C4-2B (cell line): ENCODE measurements around the gene SYT2.
"Not testable (repeated sequence)": the region's sequence is repeated elsewhere in the genome, so short reads cannot be mapped to it uniquely, and the experiment has no call there.

Experiments
- H3K27ac ChIP-seq: fragments of 450-650 bp; 2 replicates; pipeline ENCODE4 v1.5.1; 2017
- ZFX ChIP-seq: fragments of 450-650 bp; IDR thresholded peaks from 2 replicates; pipeline ENCODE4 v1.6.1; 2017
- TF ChIP-seq, protein P1 (sequence below): fragments of 450-650 bp; conservative IDR thresholded peaks from 2 replicates; pipeline ENCODE4 v1.5.1; 2017; ENCODE audit warnings: mild to moderate bottlenecking

Gene SYT2

DNA sequence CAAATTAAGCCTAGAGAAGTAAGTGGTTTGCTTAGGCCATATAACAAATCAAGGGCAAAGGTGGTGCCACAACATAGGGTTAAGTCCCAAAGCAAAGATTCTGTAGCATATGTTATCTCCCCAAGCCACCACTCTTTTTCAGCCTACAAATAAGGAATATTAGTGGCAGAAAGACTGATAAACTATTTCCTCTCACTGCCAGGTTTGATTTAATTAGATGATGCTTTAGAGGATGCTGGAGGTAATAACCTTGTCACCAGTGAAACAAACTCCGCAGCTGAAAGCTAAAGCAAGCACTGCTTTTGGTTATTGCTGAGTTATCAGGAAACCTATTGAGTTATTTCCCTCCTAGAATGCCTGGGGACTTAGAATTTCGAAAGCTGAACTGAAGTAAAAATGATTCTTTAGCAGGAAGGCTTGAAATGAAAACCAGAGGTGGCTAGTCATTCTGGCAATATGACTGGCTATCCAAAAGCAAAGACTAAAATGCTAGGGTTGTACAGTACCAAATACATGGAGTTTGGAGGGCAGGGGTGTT lies 145.2 kb downstream of the SYT2 start:
- TF ChIP-seq ZFX = no peak
- TF ChIP-seq, protein P1, sequence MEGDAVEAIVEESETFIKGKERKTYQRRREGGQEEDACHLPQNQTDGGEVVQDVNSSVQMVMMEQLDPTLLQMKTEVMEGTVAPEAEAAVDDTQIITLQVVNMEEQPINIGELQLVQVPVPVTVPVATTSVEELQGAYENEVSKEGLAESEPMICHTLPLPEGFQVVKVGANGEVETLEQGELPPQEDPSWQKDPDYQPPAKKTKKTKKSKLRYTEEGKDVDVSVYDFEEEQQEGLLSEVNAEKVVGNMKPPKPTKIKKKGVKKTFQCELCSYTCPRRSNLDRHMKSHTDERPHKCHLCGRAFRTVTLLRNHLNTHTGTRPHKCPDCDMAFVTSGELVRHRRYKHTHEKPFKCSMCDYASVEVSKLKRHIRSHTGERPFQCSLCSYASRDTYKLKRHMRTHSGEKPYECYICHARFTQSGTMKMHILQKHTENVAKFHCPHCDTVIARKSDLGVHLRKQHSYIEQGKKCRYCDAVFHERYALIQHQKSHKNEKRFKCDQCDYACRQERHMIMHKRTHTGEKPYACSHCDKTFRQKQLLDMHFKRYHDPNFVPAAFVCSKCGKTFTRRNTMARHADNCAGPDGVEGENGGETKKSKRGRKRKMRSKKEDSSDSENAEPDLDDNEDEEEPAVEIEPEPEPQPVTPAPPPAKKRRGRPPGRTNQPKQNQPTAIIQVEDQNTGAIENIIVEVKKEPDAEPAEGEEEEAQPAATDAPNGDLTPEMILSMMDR = no peak
- no peak overlapping the region; the same call in 1 of the 2 replicates for H3K27ac ChIP-seq

DNA sequence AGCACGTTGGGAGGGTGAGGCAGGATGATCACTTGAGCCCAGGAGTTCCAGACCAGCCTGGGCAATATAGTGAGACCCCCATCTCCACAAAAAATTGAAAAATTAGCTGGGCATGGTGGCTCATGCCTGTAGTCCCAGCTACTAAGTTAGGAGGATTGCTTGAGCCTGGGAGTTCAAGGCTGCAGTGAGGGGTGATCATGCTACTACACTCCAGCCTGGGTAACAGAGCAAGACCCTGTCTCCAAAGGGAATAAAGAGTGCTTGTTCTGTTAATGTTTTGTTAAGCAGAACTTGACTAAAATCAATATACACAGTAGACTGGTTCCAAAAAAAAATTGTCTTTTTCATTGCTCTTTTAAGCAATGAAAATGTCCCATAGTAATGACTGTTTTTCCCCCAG lies 146.4 kb downstream of the SYT2 start:
- no peak overlapping the region for H3K27ac ChIP-seq
- TF ChIP-seq, protein P1 = no peak
- no peak for TF ChIP-seq ZFX

DNA sequence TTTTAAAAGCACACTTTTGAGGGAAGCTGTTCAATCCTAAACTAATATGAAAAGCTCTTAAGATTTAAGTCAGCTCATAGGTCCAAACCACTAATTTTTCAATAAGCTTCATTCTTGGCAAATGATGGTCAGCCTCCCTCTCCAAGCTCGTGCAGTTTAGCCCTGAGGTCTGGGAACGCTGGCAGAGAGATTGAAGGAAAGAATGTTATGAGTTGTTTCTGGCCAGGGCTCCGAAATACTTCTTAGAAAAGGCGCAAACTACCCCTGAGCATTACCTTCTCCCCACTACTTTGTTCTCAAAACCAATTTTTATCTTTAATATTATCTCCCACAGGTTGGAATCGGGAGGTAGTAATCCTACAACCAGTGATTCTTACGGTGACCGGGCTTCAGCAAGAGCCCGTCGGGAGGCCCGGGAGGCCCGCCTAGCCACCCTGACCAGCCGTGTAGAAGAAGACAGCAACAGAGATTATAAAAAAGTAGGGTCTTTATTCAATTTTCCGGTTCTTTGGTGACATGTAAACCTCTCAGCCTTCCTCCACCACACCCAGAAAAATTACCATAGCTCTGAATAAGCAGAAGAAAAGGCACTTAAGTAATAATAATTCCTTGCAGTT lies 147.7 kb downstream of the SYT2 start:
- no peak overlapping the region for H3K27ac ChIP-seq
- no peak for TF ChIP-seq ZFX
- TF ChIP-seq, protein P1 = no peak; the same call in 1 of the 2 replicates

DNA sequence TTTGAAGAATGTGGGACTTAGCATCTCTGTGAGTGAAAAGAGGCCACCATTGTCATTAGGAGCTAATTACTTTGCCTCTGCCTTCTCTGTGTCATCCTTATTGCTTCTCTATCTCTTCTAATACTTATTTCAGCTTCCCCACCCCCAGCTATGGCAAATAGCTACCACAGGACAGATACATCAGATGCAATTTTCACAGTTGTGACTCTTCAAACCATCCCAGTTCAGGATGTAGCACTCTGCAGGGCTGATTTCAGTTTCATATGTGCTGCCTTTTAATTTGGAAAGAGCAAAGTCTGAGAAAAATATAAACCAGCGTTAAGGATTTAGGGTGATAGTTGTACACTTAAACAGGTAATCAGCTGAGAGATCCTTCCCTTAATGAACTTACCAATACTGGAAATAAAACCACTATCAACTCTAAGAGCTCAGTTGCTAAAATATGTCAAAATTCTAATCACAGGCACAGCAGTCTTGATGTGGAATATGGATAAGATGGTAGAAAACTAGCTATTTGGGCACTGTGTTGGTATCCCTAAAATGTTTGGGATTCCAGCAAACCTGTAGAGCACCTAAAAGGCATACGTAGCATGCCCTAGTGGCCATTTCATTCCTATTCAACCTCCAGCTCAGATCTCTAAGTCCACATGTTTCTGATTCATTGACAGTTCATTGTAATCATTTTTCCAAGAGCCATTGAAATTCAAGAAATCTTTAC lies 148.4 kb downstream of the SYT2 start:
- no peak for TF ChIP-seq ZFX
- TF ChIP-seq, protein P1 = peak; percentile 17
- no peak overlapping the region for H3K27ac ChIP-seq

DNA sequence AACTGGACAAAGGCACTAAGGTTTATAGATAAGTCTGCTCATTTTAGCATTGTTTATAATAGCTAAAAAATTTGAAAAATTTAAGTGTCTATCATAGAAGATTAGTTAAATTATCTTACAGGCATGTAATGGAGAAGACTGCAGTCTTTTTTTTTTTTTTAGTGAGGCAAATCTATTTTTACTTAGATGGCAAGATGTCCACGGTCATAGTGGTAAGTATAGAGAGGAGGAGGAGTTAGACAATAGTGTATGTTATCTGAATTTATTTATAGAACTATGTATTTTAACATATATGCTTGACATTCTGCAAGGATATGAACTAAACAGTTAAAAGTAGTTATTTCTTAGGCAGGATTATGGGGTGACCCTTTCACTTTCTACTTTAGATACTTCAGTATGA lies 149.0 kb downstream of the SYT2 start:
- TF ChIP-seq, protein P1 = no peak
- no peak for TF ChIP-seq ZFX
- H3K27ac ChIP-seq = no peak overlapping the region

DNA sequence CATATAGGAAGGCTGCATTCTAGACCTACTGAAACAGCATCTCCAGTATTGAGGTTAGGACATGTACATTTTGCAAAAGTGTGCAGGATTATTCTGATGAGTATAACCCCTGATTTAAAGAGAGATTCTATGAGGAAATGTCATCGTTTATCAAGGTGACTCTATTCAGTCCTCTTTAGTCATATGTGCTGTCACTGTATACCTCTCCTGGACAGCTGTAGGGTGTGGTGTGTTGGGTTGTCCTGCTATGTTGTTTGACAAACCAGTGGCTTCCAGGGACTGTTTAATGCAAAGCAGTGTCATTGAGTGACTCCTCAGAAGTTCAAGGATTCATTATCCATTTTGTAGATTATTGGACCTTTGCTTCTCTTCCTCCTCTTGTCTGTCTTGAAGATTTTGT lies 152.6 kb downstream of the SYT2 start:
- not testable (repeated sequence) for H3K27ac ChIP-seq

DNA sequence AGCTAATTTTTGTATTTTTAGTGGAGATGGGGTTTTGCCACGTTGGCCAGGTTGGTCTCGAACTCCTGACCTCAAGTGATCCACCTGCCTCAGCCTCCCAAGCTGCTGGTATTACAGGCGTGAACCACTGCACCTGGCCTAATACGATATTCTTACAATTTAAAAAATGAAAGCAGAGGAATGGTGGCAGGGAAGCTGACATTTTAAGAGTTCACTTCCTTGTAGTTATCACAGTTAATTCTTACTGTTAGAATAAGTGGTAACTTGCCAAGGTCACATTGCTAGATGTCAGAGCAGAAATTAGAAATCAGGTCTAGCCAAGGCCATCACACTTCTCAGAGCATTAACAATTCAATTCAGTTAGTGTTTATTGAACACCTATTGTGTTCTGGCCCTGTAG lies 154.2 kb downstream of the SYT2 start:
- H3K27ac ChIP-seq = peak overlapping the region; percentile 17; the same call in 1 of the 2 replicates

DNA sequence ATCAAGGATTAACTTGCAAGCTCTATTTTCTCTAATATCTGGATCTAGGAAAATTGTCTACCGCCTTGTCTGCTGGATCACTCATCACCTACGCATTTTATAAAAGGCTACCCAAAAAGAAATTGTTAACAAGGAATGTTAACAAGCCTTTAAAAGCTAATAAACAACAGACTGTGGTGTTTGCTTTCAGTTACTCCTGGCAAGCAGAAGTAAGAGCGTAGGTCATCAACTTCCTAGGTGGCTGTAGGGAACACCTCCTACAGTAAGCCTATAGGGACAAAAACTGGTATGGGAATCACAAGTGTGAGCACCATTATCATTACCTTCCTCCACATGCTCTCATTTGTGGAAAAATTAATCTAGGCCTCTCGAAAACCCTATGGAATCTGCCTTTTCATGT lies 155.6 kb downstream of the SYT2 start:
- H3K27ac ChIP-seq = not testable (repeated sequence)

DNA sequence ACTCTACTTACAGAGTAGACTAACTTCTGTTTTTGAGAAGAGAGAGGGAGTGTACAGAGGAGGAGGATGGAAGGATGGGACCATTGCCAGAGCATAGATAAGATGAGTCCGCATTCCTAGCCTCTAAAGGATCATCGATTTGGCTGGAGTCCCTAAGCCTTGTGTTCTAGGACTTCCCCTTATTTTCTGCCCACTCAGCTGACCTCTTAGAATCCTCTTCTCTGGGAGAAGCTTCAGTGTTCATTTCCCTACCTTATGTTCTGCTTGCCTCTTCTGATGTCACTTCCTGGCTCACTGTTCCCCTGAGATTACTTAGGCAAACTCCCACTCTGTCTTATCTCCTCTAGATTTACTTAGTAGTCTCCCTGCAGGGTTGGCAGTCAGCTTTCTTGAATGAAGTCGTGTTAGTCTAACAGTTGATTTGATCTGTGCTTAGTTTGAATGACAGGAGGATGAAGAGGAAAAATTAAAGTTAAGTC lies 156.7 kb downstream of the SYT2 start:
- H3K27ac ChIP-seq = peak overlapping the region; percentile 41; the same call in 1 of the 2 replicates
- no peak for TF ChIP-seq ZFX
- TF ChIP-seq, protein P1 = no peak

DNA sequence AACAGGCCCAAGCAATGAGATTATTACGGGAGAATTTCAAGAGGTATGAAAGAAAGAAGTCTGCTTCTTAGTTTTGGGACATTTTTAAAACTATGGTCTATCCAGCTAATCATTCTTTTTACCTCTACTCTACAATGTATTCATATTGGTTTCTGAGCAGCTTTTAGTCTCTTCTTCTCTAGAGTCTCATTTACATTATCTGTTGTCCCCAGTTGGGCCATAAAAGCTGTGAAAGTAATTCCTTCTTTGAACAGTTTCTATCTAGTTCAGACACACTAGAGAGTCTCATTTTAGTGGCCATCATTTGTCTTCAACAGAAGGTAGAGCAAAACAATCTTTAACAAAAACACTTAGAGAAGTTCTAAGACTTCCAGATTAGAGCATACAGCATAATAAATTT lies 157.2 kb downstream of the SYT2 start:
- not testable (repeated sequence) for H3K27ac ChIP-seq

DNA sequence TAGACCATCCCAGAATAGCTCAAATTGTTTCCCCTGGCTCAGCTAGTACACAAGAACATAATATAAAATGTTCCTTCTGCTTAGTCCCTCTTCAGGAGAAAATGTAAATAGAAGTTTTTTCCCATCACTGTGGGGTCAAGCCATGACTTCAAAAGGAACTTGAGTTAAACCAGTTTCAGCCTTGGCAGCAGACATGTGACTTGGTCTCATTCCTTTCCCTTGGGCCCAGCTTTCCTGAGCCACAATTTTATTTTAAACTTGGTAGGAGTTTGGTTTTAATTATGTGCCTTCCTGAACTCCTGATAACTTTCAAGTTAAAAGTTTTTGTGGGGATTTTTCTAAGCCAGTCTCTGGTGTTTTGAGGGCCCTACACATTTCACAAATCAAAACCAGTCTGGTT lies 157.6 kb downstream of the SYT2 start:
- H3K27ac ChIP-seq = not testable (repeated sequence)
